ENCODE measurements around the gene S100A11. TPM values are rescaled to one million over a fixed set of nuclear protein-coding genes. Genes with fewer than 3 reads are reported as not detected.

S100A11 gene
- total RNA-seq, 2 donors from 2014 or later: 59.0 to 172 TPM

DNA sequence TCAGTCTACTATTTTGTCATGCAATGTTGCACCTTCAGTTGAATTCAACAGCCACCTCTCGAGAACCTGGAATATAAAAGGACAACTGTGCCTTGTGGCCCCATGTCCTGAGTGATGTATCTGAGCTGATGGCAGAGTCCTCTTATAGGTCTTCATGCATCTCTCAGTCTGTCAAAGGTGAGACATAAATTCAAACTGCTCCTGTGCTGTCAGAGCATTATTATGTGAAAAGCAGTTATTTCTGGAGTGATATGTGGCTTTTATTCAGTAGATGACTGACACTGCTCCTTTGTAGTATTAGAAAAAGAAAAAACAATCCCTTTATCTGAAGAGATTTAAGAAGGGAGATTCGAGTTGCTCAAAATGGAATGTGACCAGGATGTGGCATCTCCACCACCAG lies 51.5 kb downstream of the S100A11 start:
- peaks cover 4 to 57% of the 10 kb centered on the region in 2 donors for H3K4me1 ChIP-seq
- TF ChIP-seq, protein P1, sequence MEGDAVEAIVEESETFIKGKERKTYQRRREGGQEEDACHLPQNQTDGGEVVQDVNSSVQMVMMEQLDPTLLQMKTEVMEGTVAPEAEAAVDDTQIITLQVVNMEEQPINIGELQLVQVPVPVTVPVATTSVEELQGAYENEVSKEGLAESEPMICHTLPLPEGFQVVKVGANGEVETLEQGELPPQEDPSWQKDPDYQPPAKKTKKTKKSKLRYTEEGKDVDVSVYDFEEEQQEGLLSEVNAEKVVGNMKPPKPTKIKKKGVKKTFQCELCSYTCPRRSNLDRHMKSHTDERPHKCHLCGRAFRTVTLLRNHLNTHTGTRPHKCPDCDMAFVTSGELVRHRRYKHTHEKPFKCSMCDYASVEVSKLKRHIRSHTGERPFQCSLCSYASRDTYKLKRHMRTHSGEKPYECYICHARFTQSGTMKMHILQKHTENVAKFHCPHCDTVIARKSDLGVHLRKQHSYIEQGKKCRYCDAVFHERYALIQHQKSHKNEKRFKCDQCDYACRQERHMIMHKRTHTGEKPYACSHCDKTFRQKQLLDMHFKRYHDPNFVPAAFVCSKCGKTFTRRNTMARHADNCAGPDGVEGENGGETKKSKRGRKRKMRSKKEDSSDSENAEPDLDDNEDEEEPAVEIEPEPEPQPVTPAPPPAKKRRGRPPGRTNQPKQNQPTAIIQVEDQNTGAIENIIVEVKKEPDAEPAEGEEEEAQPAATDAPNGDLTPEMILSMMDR (IDR thresholded peaks at IDR 0.05): no peak
- no peak overlapping the region for H3K27ac ChIP-seq
- DNase-seq (ENCODE audit: low spot score): no peak
- no peaks in the 10 kb centered on the region for H3K27me3 ChIP-seq
- H3K36me3 ChIP-seq: peaks cover 61% of the 10 kb centered on the region
- H3K9me3 ChIP-seq: no peaks in the 10 kb centered on the region
- H3K4me3 ChIP-seq: no peak overlapping the region

DNA sequence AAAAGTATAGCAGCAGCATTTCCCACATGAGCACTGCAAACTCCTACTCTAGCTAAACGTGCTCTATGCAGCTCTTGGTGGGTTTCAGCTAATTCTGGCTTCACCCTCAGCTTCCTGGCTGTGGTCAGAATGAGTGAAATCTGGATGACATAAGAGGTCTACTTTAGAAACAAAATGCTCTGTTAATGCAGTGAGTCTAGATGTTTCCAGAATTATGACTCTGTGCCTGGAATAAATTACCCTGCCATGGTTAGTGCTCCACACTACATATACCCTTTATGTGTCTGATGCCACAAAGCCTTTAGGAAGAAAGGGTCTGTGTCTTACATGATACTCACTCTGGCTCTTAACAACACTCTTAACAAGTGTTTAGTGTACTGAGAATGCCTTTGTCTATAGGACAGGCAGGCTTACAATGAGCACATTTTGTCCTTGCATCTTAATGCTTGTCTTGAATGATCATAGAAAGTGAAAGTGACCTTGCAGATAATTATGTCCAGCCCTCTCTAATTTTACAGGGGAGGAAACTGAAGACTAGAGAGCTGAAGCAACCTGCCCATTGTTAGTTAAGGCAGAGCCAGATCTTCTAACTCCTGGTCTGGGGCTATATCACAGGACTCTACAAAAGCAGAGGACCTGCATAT lies 52.4 kb downstream of the S100A11 start:
- no peak for DNase-seq (ENCODE audit: low spot score)
- Histone ChIP-seq H3K27me3 (no peaks in the 10 kb centered on the region), H3K9me3 (no peaks in the 10 kb centered on the region), H3K36me3 (peaks cover 61% of the 10 kb centered on the region), H3K4me3 (no peak overlapping the region), H3K27ac (no peak overlapping the region), H3K4me1 (peaks cover 4 to 57% of the 10 kb centered on the region in 2 donors)
- TF ChIP-seq, protein P1 (IDR thresholded peaks at IDR 0.05): no peak

Other genes starting within 250 kb of the S100A11 start
- gene TDRKH, start 246.5 kb downstream of the S100A11 start, total RNA-seq: 1 to 10 TPM; 3.3 to 4.2 TPM
- under 1 TPM; 0.20 to 0.33 TPM for gene LINGO4, start 231.6 kb downstream of the S100A11 start, total RNA-seq
- 10 to 100 TPM in 1 of 2 donors, 1 to 10 TPM in 1; 9.1 to 10.3 TPM for gene RORC, start 205.2 kb downstream of the S100A11 start, total RNA-seq
- not detected for gene C2CD4D, start 197.2 kb downstream of the S100A11 start, total RNA-seq
- gene THEM5, start 183.3 kb downstream of the S100A11 start, total RNA-seq: not detected
- gene THEM4, start 127.5 kb downstream of the S100A11 start, total RNA-seq: 10 to 100 TPM; 18.5 to 23.1 TPM
- gene S100A10, start 43.1 kb downstream of the S100A11 start, total RNA-seq: 100 to 1,000 TPM in 1 of 2 donors, 10 to 100 TPM in 1; 75.2 to 116 TPM
- gene TCHHL1, start 52.1 kb upstream of the S100A11 start, total RNA-seq: not detected
- gene TCHH, start 78.4 kb upstream of the S100A11 start, total RNA-seq: under 1 TPM; 0.04 to 0.12 TPM
- gene RPTN, start 122.2 kb upstream of the S100A11 start, total RNA-seq: not detected
- gene HRNR, start 187.2 kb upstream of the S100A11 start, total RNA-seq: not detected

All from right atrium auricular region (tissue), 2 donors.